Muscle layer of colon (tissue), 2 donors: Measurements from ENCODE around the gene CD300LF.

Source experiments
- H3K27ac ChIP-seq: one replicate; pipeline ENCODE4 v1.7.0; 2013; ENCODE audit warnings: low read depth, mild to moderate bottlenecking, low read length, moderate library complexity
- H3K27me3 ChIP-seq, 2 donors: one replicate each; pipeline ENCODE4 v1.7.0; 2013; ENCODE audit warnings: low read length in 2 of 2, mild to moderate bottlenecking in 2 of 2; ENCODE audit not compliant: insufficient read depth in 2 of 2, control insufficient read depth in 1 of 2
- H3K36me3 ChIP-seq: one replicate; pipeline ENCODE4 v1.7.0; 2013; ENCODE audit warnings: mild to moderate bottlenecking, low read length; ENCODE audit not compliant: insufficient read depth
- H3K4me1 ChIP-seq: one replicate; pipeline ENCODE4 v1.7.0; 2013; ENCODE audit warnings: mild to moderate bottlenecking, low read length; ENCODE audit not compliant: insufficient read depth
- H3K4me3 ChIP-seq, 2 donors: one replicate each; pipeline ENCODE4 v1.7.0; 2013; ENCODE audit warnings: low read length in 2 of 2, low read depth in 1 of 2, mild to moderate bottlenecking in 1 of 2, moderate library complexity in 1 of 2
- H3K9ac ChIP-seq: one replicate; pipeline ENCODE4 v1.7.0; 2013; ENCODE audit warnings: low read length
- H3K9me3 ChIP-seq: one replicate; pipeline ENCODE4 v1.7.0; 2013; ENCODE audit warnings: mild to moderate bottlenecking, low read length
- donor health status: abdominal sarcoma.
- donor health status: Adenocarcinoma of cecum.

CD300LF gene

DNA sequence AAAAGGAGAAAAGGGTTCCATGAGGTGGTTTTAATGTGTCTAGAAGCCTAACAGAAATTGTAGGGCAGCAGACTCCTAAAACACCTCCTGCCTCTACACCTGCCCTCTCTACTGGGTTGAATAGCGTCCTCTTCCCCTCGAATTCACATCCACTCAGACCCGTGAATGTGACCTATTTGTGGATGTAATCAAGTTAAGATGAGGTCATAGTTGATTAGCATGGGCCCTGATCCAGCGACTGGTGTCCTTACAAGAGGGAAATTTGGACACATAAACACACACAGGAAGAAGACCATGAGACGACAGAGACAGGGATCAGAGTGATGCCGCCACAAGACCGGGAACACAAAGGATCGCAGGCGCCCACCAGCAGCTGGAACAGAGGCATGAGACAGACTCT, 13.5 kb downstream of the CD300LF start:
- no peak overlapping the region for H3K9ac ChIP-seq
- H3K4me3 ChIP-seq: no peak overlapping the region
- H3K4me1 ChIP-seq: no peaks in the 10 kb centered on the region
- H3K36me3 ChIP-seq: no peaks in the 10 kb centered on the region
- no peaks in the 10 kb centered on the region for H3K27me3 ChIP-seq
- H3K9me3 ChIP-seq: no peaks in the 10 kb centered on the region
- no peak overlapping the region for H3K27ac ChIP-seq

DNA sequence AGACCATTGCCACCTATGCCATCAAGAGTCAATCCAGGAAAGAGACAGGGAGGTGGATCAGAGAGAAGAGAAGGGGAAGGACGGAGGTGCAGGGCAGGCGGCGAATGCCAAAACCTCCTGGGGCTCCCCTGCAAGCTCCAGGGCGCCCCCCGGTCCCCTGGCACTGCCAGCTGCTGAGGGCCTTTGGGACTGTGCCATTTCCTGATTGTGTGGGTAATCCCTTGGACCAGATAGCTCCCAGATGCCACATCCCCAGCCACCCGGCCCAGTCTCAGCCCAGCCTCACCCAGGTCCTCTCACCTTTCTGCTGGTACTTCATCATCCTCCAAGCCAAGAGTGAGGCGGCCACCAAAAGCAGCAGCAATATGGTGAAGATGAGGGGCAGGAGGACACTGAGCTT, 14.7 kb downstream of the CD300LF start:
- Histone ChIP-seq H3K36me3 (no peaks in the 10 kb centered on the region), H3K4me3 (no peak overlapping the region), H3K9me3 (no peaks in the 10 kb centered on the region), H3K27ac (no peak overlapping the region), H3K4me1 (no peaks in the 10 kb centered on the region), H3K27me3 (no peaks in the 10 kb centered on the region), H3K9ac (no peak overlapping the region)

DNA sequence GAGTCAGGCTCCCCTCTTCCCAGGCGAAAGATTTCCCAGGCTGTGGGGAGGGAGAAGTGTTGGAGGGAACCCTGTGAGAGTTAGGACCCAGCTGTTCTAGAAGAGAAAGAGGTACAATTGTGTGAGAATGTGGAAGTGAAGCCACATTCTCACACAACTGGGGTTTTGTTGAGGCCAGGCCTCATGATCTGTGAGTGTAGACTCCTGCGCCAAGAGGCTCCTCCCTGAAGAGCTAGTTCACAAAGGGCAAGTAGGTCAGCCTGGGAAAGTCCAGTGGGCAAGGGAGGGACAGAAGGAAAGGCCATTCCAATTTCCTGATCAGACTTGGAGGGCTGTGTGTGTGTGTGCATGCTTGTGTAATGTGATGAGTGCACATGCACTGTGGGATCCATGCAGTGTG, 15.2 kb downstream of the CD300LF start:
- H3K27ac ChIP-seq: no peak overlapping the region
- H3K4me3 ChIP-seq: no peak overlapping the region
- H3K36me3 ChIP-seq: no peaks in the 10 kb centered on the region
- H3K9me3 ChIP-seq: no peaks in the 10 kb centered on the region
- H3K4me1 ChIP-seq: no peaks in the 10 kb centered on the region
- H3K27me3 ChIP-seq: no peaks in the 10 kb centered on the region
- H3K9ac ChIP-seq: no peak overlapping the region

DNA sequence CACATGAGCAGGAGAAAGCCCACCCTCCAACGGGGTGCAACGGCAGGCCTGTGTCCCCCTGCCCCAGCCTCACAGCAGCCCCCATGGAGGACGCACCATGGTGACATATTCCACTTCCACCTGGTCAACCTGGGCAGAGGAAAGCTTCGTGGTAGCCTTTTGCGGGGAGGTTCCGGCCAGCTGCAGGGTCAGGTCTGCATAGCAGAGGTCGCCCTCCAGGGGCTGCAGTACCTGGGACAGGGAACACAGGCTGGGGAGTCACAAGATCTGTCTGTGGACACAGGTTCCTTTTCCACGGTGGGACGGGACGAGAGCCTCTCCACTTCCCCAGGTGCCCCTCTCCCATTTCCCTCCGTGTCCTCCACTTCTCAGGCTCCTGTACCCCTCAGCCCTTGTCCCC, 17.1 kb downstream of the CD300LF start:
- no peak overlapping the region for H3K27ac ChIP-seq
- H3K9me3 ChIP-seq: no peaks in the 10 kb centered on the region
- no peaks in the 10 kb centered on the region for H3K36me3 ChIP-seq
- no peaks in the 10 kb centered on the region for H3K27me3 ChIP-seq
- no peak overlapping the region for H3K9ac ChIP-seq
- H3K4me3 ChIP-seq: no peak overlapping the region
- H3K4me1 ChIP-seq: no peaks in the 10 kb centered on the region

DNA sequence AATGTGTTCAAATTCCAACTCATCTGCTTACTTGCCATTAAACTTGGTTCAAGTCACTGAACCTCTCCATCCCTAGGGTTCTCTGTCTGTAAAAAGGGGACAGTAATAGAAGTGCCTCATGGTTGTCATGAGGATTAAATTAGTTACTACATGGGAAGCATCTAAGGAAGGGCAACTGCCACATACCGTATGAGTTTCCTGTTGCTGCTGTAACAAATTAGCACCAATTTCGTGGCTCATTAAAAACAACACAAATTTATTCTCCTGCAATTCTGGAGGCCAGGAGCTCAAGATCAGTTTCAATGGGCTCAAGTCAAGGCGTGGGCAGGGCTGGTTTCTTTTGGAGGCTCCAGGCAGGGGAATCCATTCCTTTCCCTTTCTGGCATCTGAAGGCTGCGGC, 18.6 kb downstream of the CD300LF start:
- Histone ChIP-seq H3K27me3 (no peaks in the 10 kb centered on the region), H3K36me3 (no peaks in the 10 kb centered on the region), H3K4me1 (no peaks in the 10 kb centered on the region), H3K9me3 (no peaks in the 10 kb centered on the region), H3K9ac (no peak overlapping the region), H3K27ac (no peak overlapping the region), H3K4me3 (no peak overlapping the region)

DNA sequence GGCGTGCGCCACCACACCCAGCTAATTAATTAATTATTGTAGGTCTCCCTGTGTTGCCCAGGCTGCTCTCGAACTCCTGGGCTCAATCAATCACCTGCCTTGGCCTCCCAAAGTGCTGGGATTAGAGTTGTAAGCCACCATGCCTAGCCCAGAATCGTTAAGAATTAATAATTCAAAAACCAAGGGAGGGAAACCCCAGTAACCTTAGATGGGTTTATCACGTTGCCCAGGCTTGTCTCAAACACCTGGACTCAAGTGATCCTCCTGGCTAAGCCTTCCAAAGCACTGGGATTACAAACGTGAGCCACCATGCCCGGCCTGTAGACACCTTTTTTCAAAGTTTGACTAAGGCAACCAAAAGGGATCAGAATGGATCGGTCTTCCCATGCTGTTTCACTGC, 21.6 kb downstream of the CD300LF start:
- Histone ChIP-seq H3K4me3 (no peak overlapping the region), H3K27ac (no peak overlapping the region), H3K9ac (no peak overlapping the region), H3K27me3 (no peaks in the 10 kb centered on the region), H3K4me1 (no peaks in the 10 kb centered on the region), H3K36me3 (no peaks in the 10 kb centered on the region), H3K9me3 (no peaks in the 10 kb centered on the region)

DNA sequence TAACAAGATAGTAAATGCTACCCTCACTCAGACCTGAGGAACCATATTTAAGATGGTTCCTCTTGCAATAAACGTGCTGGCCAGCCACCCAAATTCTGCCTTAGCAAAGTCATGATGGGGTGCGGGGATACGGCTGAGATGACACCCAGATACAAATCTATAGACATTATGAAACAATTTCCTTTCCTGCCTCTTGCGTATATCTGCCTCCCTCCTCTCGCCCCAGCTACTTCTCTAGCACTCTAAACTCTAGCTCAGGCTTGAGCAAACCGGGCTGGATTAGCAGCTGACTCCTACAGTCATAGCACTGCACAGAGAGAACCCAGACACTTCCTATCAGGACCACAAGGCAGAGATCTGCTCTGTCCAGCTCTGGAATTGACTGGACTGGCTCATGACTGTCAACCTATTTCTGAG, 22.3 kb downstream of the CD300LF start:
- Histone ChIP-seq H3K4me3 (no peak overlapping the region), H3K4me1 (no peaks in the 10 kb centered on the region), H3K27ac (no peak overlapping the region)

DNA sequence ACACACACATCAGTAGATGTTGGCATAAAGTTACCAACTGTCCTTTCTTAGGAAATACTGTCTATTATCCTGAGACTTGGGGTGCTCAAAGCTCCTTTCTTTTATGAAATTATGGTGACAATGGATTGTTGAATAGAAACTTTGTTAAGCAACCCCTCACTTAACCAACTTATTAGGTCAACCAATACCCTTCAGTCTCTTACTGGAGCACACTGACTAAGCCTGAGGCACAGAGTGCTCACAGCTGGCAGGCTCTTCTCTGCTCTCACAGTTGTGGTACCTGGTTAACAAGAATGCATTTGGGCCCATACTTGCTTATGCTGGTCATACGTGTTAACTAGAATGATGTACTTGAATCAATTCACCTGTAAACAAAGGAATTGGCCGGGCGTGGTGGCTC, 24.8 kb downstream of the CD300LF start:
- no peak overlapping the region for H3K4me3 ChIP-seq
- H3K4me1 ChIP-seq: no peaks in the 10 kb centered on the region
- no peaks in the 10 kb centered on the region for H3K27me3 ChIP-seq
- H3K27ac ChIP-seq: no peak overlapping the region
- no peaks in the 10 kb centered on the region for H3K9me3 ChIP-seq
- H3K36me3 ChIP-seq: no peaks in the 10 kb centered on the region
- H3K9ac ChIP-seq: no peak overlapping the region

More for the DNA sequence above, 22.3 kb downstream of the CD300LF start:
- Histone ChIP-seq H3K9ac (no peak overlapping the region), H3K9me3 (no peaks in the 10 kb centered on the region), H3K27me3 (no peaks in the 10 kb centered on the region), H3K36me3 (no peaks in the 10 kb centered on the region)

DNA sequence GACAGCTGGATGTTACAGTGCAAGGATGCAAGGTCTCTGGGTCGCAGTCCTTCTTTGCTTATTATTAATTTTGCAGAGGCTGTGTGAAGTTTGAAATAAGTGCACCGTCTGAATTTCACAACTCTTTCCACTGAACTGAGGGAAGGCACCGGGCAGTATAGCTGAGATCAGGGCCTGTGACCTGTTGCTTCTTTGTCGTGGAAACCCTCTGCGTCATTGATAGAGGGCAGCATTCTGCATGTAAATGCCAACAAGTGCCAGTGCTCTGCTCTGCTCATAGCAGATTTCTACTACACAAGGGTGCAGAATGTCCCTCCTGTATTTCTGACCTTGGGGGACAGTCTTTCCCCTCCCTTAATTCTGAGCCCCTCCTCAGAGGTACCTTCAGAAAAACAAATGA, 26.0 kb downstream of the CD300LF start:
- no peaks in the 10 kb centered on the region for H3K4me1 ChIP-seq
- no peaks in the 10 kb centered on the region for H3K9me3 ChIP-seq
- no peak overlapping the region for H3K4me3 ChIP-seq

DNA sequence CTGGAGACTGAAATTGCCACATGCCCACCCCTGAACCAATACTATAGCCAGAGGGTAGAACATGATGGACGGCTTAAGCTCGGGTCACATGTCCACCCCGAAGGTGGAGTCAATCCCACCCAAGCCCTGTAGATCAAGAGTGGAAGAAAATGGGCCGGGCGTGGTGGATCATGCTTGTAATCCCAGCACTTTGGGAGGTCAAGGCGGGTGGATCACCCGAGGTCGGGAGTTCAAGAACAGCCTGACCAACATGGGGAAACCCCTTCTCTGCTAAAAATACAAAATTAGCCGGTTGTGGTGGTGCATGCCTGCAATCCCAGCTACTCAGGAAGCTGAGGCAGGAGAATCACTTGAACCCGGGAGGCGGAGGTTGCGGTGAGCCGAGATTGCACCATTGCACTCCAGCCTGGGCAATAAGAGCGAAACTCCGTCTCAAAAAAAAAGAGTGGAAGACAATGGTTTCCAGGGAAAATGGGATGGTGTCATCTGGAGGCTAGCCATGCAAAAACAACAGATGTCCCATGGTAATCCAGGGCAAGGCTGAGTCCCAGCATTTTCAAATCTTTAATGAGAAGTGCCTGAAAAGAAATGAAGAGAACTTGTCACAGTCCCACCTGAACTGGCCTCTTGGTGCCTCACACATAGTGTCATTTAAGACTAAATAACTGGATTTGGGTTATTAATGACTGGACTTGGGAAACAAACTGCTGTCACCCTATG, 30.1 kb downstream of the CD300LF start:
- Histone ChIP-seq H3K27me3 (no peaks in the 10 kb centered on the region), H3K4me1 (no peaks in the 10 kb centered on the region), H3K27ac (no peak overlapping the region), H3K4me3 (no peak overlapping the region), H3K9me3 (no peaks in the 10 kb centered on the region), H3K9ac (no peak overlapping the region), H3K36me3 (no peaks in the 10 kb centered on the region)

More for the DNA sequence above, 26.0 kb downstream of the CD300LF start:
- no peak overlapping the region for H3K27ac ChIP-seq
- H3K9ac ChIP-seq: no peak overlapping the region
- H3K27me3 ChIP-seq: no peaks in the 10 kb centered on the region
- no peaks in the 10 kb centered on the region for H3K36me3 ChIP-seq

DNA sequence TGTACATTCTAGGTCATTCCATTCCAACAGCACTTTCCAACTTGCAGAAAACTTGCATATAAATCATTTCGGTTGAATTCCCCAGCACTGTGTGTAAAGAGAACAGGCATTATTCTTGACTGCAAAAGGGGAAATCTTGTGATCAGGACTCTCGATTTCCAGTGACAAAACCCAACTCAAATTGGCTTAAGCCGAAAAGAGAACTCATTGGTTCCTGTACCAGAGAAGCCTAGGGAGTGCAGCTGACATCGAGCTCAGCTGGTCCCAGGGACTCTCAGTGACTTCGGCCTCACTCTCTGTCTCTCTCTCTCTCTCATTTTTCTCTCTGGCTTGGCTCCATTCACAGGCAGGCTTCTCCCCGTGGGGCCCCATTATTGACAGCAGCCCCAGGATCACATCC, 30.7 kb downstream of the CD300LF start:
- no peak overlapping the region for H3K4me3 ChIP-seq
- no peaks in the 10 kb centered on the region for H3K9me3 ChIP-seq
- H3K4me1 ChIP-seq: no peaks in the 10 kb centered on the region
- no peak overlapping the region for H3K27ac ChIP-seq
- no peaks in the 10 kb centered on the region for H3K36me3 ChIP-seq
- H3K27me3 ChIP-seq: no peaks in the 10 kb centered on the region
- H3K9ac ChIP-seq: no peak overlapping the region

DNA sequence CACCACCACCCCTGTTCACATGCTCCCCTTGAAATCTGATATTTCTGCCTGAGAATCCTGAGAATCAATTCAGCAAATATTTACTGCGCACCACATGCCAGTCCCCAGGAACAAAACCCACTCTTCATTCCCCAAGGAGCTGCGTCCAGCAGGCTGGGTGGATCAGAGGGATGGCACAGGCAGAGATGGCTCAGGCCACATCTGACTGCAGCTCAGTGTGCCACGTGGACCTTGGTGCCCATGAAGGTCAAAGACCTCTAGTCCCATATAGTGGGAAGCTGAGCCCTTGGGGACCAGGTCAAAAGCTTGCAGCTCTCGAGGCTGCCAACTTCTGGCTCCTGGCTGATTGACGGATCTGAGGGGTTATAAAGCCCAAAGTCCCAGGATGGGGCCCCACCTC, 31.8 kb downstream of the CD300LF start:
- H3K9me3 ChIP-seq: no peaks in the 10 kb centered on the region
- no peaks in the 10 kb centered on the region for H3K27me3 ChIP-seq
- H3K27ac ChIP-seq: no peak overlapping the region
- H3K9ac ChIP-seq: no peak overlapping the region
- H3K4me1 ChIP-seq: no peaks in the 10 kb centered on the region
- no peaks in the 10 kb centered on the region for H3K36me3 ChIP-seq
- no peak overlapping the region for H3K4me3 ChIP-seq
